Measurements from ENCODE around the gene CD36.

DNA sequence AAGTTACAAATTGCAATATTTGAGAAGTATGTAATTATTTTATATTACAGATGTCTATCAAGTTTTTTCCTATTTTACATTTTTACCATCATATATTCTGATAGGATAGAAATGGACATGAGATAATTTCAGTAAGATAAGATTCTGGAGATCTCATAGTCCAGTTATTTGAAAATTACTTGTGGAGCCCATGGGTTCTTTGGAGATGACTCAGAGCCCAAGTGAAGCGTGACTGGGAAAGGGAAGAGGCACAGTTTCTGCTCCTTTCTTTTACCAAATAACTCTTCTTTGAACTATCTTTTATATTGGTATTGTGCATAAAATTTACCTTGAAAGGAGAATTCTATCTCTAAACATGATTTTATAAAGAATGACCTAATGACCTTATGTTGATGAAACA lies 2.4 kb downstream of the CD36 start:
- TF ChIP-seq POLR2A (IDR thresholded peaks at IDR 0.05; ENCODE audit: borderline replicate concordance, extremely low read depth, insufficient read depth, insufficient read length), result no peak
- TF ChIP-seq, protein P1, sequence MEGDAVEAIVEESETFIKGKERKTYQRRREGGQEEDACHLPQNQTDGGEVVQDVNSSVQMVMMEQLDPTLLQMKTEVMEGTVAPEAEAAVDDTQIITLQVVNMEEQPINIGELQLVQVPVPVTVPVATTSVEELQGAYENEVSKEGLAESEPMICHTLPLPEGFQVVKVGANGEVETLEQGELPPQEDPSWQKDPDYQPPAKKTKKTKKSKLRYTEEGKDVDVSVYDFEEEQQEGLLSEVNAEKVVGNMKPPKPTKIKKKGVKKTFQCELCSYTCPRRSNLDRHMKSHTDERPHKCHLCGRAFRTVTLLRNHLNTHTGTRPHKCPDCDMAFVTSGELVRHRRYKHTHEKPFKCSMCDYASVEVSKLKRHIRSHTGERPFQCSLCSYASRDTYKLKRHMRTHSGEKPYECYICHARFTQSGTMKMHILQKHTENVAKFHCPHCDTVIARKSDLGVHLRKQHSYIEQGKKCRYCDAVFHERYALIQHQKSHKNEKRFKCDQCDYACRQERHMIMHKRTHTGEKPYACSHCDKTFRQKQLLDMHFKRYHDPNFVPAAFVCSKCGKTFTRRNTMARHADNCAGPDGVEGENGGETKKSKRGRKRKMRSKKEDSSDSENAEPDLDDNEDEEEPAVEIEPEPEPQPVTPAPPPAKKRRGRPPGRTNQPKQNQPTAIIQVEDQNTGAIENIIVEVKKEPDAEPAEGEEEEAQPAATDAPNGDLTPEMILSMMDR (IDR thresholded peaks at IDR 0.05 in 2 of 3, conservative IDR thresholded peaks at IDR 0.05 in 1 of 3; ENCODE audit: borderline replicate concordance in 1 of 3, insufficient read depth in 1 of 3, low read depth in 2 of 3, low read length in 2 of 3), result no peak
- no peak for TF ChIP-seq POLR2AphosphoS5 (IDR thresholded peaks at IDR 0.05; ENCODE audit: low read depth, low read length)
